Osteoblast (primary cell): ENCODE results near the gene ERBB3. TPM values are rescaled to one million over a fixed set of nuclear protein-coding genes. Genes with fewer than 3 reads are reported as not detected.

ENCODE experiments used
- DNase-seq: peaks from one replicate; pipeline ENCODE4 v3.0.0; 2011; ENCODE audit warnings: low spot score, mixed read lengths; ENCODE audit not compliant: insufficient read length; ENCODE audit errors: missing footprints
- H2AFZ ChIP-seq: 2 replicates; pipeline ENCODE4 v1.6.0; 2011; ENCODE audit warnings: mild to moderate bottlenecking, low read length
- H3K27ac ChIP-seq: 2 replicates; pipeline ENCODE4 v1.5.1; 2011; ENCODE audit warnings: mild to moderate bottlenecking, low read depth, low read length, moderate library complexity
- H3K27me3 ChIP-seq: 2 replicates; pipeline ENCODE4 v1.6.0; 2012; ENCODE audit warnings: mild to moderate bottlenecking, control low read depth, inconsistent platforms, low read length, moderate library complexity; ENCODE audit not compliant: insufficient read depth
- H3K36me3 ChIP-seq: 2 replicates; pipeline ENCODE4 v1.5.1; 2011; ENCODE audit warnings: mild to moderate bottlenecking, low read length, control low read depth, moderate library complexity; ENCODE audit not compliant: insufficient read depth
- H3K4me1 ChIP-seq: 2 replicates; pipeline ENCODE4 v1.5.1; 2011; ENCODE audit warnings: mild to moderate bottlenecking, low read length, control low read depth, moderate library complexity; ENCODE audit not compliant: insufficient read depth
- H3K4me2 ChIP-seq: 2 replicates; pipeline ENCODE4 v1.6.0; 2011; ENCODE audit warnings: mild to moderate bottlenecking, low read length; ENCODE audit not compliant: insufficient read depth
- H3K4me3 ChIP-seq: fragments of 200-600 bp; sonication (generic); 3 replicates; pipeline ENCODE4 v1.5.1; 2012; ENCODE audit warnings: mild to moderate bottlenecking, low read length, inconsistent platforms; ENCODE audit not compliant: insufficient read depth
- H3K79me2 ChIP-seq: 2 replicates; pipeline ENCODE4 v1.6.0; 2012; ENCODE audit warnings: mild to moderate bottlenecking, low read length, control low read depth, inconsistent platforms; ENCODE audit not compliant: insufficient read depth
- H3K9me3 ChIP-seq: 2 replicates; pipeline ENCODE4 v1.5.1; 2011; ENCODE audit warnings: low read depth, low read length, control low read depth
- H4K20me1 ChIP-seq: 2 replicates; pipeline ENCODE4 v1.6.0; 2012; ENCODE audit warnings: mild to moderate bottlenecking, low read length, control low read depth; ENCODE audit not compliant: insufficient read depth
- total RNA-seq: library from RNA; depleted of rRNA; stranded (reverse); fragments of >200 nt; gene quantifications from 2 replicates; pipeline ENCODE4 v1.2.3, GENCODE V29; 2012
- TF ChIP-seq, protein P1 (sequence below): IDR thresholded peaks from 2 replicates; pipeline ENCODE4 v1.5.1; 2011; ENCODE audit warnings: mild to moderate bottlenecking, low read depth, low read length, moderate library complexity; ENCODE audit errors: extremely low read depth

The ERBB3 gene
- total RNA-seq, 1 donor: 1.1 TPM

DNA sequence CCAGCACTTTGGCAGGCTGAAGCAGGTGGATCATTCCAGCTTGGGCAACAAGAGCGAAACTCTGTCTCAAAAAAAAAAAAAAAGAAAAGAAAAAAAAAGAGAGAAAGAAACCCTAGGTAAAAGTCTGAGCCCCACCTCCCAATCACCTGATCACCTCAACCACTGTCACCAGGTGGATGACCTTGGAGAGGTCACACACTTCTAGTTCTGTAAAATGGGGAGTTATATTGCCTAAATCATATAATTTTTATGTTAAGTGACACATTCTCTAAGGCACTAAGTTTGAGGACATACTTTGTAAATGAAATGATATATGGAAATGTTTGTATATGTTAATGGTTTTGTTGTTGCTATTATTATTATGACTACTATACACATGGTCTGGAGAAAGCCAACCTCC lies 1.5 kb upstream of the ERBB3 start:
- no peak overlapping the region for H3K27ac ChIP-seq
- peak overlapping the region; percentile 97 for H3K4me2 ChIP-seq
- H3K4me3 ChIP-seq: no peak overlapping the region
- peak overlapping the region; percentile 96 for H2AFZ ChIP-seq
- H3K4me1 ChIP-seq: peaks cover 9% of the 10 kb centered on the region
- TF ChIP-seq, protein P1, sequence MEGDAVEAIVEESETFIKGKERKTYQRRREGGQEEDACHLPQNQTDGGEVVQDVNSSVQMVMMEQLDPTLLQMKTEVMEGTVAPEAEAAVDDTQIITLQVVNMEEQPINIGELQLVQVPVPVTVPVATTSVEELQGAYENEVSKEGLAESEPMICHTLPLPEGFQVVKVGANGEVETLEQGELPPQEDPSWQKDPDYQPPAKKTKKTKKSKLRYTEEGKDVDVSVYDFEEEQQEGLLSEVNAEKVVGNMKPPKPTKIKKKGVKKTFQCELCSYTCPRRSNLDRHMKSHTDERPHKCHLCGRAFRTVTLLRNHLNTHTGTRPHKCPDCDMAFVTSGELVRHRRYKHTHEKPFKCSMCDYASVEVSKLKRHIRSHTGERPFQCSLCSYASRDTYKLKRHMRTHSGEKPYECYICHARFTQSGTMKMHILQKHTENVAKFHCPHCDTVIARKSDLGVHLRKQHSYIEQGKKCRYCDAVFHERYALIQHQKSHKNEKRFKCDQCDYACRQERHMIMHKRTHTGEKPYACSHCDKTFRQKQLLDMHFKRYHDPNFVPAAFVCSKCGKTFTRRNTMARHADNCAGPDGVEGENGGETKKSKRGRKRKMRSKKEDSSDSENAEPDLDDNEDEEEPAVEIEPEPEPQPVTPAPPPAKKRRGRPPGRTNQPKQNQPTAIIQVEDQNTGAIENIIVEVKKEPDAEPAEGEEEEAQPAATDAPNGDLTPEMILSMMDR: no peak
- DNase-seq: no peak
- no peaks in the 10 kb centered on the region for H3K36me3 ChIP-seq
- peaks cover 21% of the 10 kb centered on the region for H3K27me3 ChIP-seq
- no peaks in the 10 kb centered on the region for H3K79me2 ChIP-seq
- H4K20me1 ChIP-seq: no peaks in the 10 kb centered on the region
- no peaks in the 10 kb centered on the region for H3K9me3 ChIP-seq

DNA sequence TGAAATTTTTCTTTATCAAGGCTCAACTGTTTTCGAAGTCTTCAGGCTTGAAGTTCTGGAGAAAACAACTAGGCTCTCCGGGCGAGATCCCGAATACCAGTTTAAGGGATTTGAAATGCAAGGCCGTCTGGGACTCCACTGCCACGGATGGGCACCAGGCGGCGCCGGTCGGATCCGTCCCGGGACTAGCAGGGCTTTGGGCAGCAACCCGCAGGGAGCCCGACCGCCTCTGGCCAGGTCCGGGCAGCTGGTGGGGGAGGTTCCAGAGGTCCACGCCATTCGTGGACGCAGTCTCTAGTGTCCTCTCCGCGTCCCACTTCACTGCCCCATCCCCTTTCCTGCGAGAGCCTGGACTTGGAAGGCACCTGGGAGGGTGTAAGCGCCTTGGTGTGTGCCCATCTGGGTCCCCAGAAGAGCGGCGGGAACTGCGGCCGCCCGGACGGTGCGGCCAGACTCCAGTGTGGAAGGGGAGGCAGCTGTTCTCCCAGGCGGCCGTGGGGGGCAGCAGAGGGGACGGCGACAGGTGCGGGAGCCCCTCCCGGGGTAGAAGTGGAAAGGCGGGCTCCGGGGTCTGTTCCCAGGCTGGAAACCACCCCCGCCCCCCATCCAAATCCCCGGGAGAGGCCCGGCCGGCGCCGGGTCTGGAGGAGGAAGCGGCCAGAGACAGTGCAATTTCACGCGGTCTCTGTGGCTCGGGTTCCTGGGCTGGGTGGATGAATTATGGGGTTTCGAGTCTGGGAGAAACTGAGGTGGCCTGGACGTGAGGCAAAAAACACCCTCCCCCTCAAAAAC lies 838 bp upstream of the ERBB3 start:
- H4K20me1 ChIP-seq: no peaks in the 10 kb centered on the region
- no peaks in the 10 kb centered on the region for H3K79me2 ChIP-seq
- H3K4me3 ChIP-seq: peak overlapping the region; percentile 79
- H3K4me1 ChIP-seq: peaks cover 9% of the 10 kb centered on the region
- H3K27ac ChIP-seq: peak overlapping the region; percentile 48
- peak overlapping the region; percentile 96 for H2AFZ ChIP-seq
- no peaks in the 10 kb centered on the region for H3K36me3 ChIP-seq
- TF ChIP-seq, protein P1: peak; percentile 81
- no peaks in the 10 kb centered on the region for H3K9me3 ChIP-seq
- DNase-seq: peak; percentile 97
- H3K27me3 ChIP-seq: peaks cover 25% of the 10 kb centered on the region
- peak overlapping the region; percentile 97 for H3K4me2 ChIP-seq

DNA sequence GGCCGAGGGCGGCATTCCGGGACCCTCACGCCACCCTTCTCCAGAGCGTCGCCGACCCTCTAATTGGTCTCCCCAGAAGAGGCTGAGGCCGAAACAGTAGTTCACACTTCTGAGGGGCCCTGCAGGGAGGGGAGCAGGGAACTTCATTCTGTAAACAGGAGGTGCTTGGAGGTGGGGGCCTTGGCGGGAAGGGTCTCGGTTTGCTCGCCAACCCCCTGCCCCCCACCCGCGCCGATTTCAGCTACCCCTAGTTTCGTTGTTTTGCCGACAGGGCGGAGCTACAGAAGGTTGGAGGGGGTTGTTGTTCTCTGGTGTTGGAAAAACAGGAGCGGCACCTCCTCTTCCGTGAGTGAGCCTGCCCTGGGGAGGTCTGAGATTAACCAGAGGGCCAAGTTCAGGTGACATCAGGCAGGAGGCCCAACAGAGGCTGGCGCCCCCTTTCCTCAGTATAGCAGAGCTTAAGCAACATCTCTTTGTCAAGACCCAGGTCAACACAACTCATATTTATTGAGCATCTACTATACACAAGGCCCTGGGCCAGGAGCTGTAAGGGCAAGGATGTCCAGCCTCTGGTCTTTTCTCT lies 682 bp downstream of the ERBB3 start:
- Histone ChIP-seq H3K4me1 (peaks cover 9% of the 10 kb centered on the region), H3K27me3 (peaks cover 25% of the 10 kb centered on the region), H3K36me3 (no peaks in the 10 kb centered on the region), H3K27ac (no peak overlapping the region), H3K4me3 (peak overlapping the region; percentile 79), H4K20me1 (no peaks in the 10 kb centered on the region), H3K79me2 (no peaks in the 10 kb centered on the region), H2AFZ (no peak overlapping the region), H3K4me2 (peak overlapping the region; percentile 97), H3K9me3 (no peaks in the 10 kb centered on the region)
- peak; percentile 42 for DNase-seq
- TF ChIP-seq, protein P1: no peak
